Omental fat pad (tissue), 4 donors: ENCODE results near the gene KRTAP2-1. TPM values are rescaled to one million over a fixed set of nuclear protein-coding genes. Genes with fewer than 3 reads are reported as not detected.

ENCODE experiments used
- ATAC-seq: fragments of 150-250 bp; one replicate; pipeline ENCODE4 v1.9.1; 2016; ENCODE audit warnings: mild to moderate bottlenecking, moderate library complexity; ENCODE audit not compliant: low FRiP score
- DNase-seq: peaks from one replicate; pipeline ENCODE4 v3.0.0-alpha.2; 2019; ENCODE audit warnings: low spot score
- total RNA-seq, 4 donors: library from RNA; depleted of rRNA; stranded (reverse); fragments of >200 nt; gene quantifications; one replicate each; pipeline ENCODE4 v1.1.0, GENCODE V29; 2016
- TF ChIP-seq, protein P1 (sequence below), 3 donors: fragments of 450-650 bp; IDR thresholded peaks; one replicate each; pipeline ENCODE4 v1.5.1; 2016 to 2017; ENCODE audit warnings: antibody characterized with exemption in 3 of 3, mild to moderate bottlenecking in 3 of 3, moderate library complexity in 2 of 3

KRTAP2-1 gene
- total RNA-seq, 4 donors from 2014 or later, result not detected

DNA sequence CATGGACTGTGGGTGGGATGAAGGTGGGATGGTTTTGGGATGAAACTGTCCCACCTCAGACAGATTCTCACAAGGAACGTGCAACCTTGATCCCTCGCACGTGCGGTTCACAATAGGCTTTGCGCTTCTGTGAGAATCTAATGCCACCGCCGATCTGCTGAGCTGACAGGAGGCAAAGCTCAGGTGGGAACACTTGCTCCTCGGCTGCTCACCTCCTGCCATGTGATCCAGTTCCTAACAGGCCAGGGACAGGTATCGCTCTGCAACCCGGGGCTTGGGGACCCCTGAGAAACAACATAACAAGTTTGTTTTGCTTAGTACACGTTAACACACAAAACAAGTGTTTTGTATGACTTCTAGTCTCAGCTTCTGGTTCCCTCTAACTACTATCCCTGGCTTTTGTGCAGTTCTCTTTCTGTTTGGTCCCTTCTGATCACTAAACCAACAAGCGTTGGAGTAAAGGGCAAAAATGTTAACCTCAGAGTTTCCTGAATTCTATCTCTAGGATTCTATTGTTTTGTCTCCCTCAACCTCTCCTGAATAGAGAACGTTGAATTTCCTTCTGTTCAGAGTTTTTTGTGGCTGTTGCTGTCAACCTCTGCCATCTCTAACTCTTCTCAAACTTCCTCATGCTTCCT, 30.4 kb downstream of the KRTAP2-1 start:
- ATAC-seq (no peak), DNase-seq (no peak)
- TF ChIP-seq, protein P1, sequence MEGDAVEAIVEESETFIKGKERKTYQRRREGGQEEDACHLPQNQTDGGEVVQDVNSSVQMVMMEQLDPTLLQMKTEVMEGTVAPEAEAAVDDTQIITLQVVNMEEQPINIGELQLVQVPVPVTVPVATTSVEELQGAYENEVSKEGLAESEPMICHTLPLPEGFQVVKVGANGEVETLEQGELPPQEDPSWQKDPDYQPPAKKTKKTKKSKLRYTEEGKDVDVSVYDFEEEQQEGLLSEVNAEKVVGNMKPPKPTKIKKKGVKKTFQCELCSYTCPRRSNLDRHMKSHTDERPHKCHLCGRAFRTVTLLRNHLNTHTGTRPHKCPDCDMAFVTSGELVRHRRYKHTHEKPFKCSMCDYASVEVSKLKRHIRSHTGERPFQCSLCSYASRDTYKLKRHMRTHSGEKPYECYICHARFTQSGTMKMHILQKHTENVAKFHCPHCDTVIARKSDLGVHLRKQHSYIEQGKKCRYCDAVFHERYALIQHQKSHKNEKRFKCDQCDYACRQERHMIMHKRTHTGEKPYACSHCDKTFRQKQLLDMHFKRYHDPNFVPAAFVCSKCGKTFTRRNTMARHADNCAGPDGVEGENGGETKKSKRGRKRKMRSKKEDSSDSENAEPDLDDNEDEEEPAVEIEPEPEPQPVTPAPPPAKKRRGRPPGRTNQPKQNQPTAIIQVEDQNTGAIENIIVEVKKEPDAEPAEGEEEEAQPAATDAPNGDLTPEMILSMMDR (IDR thresholded peaks at IDR 0.05), result no peak

DNA sequence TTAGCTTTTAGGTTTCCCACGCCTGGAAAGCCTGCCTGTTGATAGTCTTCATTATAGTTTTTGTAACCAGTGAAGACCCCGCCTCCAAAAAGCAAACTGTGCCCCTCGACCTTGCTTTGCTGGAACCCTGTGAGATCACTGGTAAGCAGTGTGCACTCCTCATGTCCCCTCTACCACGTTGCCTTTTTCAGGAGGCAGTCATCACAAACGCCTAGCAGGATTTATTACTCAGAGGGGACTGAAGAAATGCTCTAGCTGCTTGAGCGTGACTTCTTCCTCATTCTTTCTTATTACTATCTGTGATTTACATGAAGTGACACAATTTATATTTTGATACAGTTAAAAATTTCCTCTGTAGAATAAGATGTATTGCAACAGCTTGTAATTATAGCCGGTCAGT, 31.7 kb downstream of the KRTAP2-1 start:
- TF ChIP-seq, protein P1 (IDR thresholded peaks at IDR 0.05), result no peak
- no peak for ATAC-seq

DNA sequence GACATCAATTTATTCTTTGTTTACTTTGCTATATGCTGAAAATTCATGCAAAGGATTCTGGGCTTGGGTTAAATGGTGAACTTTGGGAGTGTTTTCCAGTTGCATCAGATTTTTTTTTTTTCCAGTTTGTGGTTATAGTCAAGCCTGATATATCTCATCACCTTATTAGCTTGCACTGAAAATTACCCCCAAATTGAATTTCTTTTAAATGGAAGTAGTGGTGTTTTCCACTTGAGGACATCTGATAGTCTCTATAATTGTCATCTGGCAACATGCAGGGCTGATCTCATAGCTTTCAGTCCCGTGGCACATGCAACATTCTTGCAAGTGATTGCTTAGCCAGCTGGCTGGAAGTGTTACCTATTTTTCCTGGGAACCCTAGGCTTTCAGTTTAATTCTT, 33.5 kb downstream of the KRTAP2-1 start:
- ATAC-seq, result no peak
- no peak for DNase-seq
- TF ChIP-seq, protein P1 (IDR thresholded peaks at IDR 0.05), result no peak

More for the DNA sequence above, 31.7 kb downstream of the KRTAP2-1 start:
- DNase-seq, result no peak

DNA sequence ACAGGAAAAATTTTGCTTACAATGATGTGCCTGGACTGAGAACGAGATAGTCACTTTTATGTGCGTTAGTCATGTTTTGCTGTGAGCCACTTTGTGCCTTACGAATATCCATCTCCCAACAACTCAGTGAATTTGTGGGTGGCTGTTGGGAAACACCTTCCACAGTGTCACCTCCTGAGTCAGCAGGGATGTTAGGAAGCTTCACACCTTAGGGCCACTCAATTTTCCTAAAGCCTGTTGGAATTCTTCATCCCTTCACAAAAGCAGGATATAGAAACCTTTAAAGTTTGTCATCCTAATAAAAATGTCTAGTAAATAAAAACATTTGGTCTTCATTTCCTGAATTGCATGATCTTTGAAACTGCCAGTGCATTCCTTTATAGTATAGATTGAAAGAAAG, 33.9 kb downstream of the KRTAP2-1 start:
- ATAC-seq, result no peak
- DNase-seq, result no peak
- TF ChIP-seq, protein P1 (IDR thresholded peaks at IDR 0.05), result no peak

DNA sequence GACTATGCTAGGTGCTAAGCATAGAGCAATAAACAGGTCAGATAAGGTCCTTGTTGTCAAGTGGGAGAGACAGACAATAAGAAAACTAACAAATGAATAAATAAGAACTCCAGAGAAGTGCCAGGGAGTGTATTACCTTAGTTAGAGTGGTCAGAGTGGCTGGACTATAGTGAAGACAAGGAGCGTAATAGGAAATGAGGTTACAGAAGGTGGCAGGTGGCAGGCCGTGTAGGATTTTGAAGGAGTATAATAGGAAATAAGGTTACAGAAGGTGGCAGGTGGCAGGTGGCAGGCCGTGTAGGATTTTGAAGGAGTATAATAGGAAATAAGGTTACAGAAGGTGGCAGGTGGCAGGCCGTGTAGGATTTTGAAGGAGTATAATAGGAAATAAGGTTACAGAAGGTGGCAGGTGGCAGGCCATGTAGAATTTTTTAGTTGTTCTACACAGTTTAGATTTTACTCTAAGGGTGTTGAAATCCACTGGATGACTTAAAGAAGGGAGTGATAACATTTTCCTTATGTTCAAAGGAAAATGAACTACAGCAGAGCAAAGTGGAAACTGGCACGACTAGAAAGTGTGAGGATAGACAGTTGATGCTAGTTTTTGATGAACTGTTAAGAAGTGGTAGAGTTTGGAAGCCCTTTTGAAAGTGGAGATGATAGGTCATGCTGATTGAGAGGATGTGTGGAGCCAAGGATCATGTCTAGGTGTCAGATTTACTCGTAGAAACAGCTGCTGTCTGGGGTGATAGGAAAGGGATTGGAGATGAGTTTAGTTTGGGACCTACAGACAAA, 34.6 kb downstream of the KRTAP2-1 start:
- TF ChIP-seq, protein P1 (IDR thresholded peaks at IDR 0.05), result no peak
- no peak for DNase-seq
- no peak for ATAC-seq

DNA sequence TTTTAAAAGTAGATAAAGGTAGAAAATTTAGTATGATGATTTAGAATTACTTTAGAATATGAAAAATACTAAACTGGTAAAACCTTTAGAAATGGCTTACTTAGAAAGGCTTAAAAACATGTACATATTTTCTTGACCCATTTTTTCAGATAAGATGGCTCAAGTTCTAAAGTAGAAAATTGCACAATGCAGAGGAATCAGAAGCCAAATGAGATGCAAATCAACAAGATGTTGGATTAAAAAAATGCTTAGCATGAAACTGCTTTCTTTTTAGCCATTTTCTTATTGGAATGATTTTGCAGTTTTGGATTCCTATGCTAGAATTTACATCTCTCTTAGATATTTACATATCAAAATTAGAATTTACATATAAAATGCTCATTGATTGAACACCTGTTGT, 36.7 kb downstream of the KRTAP2-1 start:
- TF ChIP-seq, protein P1 (IDR thresholded peaks at IDR 0.05), result no peak
- no peak for DNase-seq
- ATAC-seq, result no peak

DNA sequence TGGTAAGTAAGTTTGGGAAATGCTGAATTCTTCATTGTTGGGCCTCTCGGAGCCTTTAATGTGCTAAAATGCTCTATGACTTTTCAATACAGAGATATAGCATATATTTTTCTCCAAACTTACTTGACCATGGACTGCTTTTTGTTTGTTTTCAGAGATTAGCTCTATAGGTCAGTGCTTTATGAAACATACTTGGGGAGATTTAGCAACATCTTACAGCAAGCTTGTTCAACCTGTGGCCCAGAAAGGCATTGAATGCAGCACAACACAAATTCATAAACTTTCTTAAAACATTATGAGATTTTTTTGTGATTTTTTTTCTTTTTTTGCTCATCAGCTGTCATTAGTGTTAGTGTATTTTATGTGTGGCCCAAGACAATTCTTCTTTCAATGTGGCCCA, 37.2 kb downstream of the KRTAP2-1 start:
- no peak for ATAC-seq
- TF ChIP-seq, protein P1 (IDR thresholded peaks at IDR 0.05), result no peak
- no peak for DNase-seq
